ENCODE measurements around the gene GRID2.

GRID2 gene

DNA sequence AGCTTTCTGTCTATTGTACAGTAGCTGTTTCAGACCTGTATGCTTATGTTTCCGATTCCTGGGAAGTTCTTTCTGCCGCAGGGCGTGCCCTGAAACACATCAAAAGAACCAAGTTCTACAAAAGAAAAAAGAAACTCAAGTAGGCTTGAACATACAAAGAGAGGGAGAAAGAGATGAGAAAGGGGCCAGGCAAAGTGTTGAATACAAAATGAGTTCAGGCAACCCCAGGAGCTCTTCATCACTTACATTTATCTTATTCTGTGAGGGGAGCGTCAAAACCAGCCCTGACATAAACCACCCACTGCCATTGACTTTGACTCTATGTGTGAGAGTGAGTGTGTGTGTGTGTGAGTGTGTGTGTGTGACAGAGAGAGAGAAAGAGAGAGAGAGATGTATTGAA lies 1498.3 kb downstream of the GRID2 start:
- no peak for DNase-seq (ENCODE audit: low read depth, low spot score)

DNA sequence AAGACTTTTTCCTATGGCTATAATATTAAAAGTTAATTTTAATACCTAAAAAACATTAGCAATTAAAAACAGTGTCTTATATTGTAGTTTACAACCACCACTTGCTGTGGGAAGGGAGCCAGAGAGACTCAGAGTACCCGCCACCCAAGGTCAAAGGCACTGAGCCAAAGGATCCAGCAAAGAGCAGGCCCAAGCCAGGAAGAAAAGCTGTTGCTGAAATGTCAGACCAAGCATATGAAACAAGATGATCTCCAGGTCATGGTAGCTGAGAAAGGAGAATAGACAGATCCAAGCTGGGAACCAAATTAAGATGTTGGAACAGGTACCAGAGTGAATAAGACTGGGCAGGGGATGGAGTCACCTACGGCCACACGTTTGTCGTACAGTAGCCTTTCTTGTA lies 1506.0 kb downstream of the GRID2 start:
- no peak for DNase-seq (ENCODE audit: low read depth, low spot score)

DNA sequence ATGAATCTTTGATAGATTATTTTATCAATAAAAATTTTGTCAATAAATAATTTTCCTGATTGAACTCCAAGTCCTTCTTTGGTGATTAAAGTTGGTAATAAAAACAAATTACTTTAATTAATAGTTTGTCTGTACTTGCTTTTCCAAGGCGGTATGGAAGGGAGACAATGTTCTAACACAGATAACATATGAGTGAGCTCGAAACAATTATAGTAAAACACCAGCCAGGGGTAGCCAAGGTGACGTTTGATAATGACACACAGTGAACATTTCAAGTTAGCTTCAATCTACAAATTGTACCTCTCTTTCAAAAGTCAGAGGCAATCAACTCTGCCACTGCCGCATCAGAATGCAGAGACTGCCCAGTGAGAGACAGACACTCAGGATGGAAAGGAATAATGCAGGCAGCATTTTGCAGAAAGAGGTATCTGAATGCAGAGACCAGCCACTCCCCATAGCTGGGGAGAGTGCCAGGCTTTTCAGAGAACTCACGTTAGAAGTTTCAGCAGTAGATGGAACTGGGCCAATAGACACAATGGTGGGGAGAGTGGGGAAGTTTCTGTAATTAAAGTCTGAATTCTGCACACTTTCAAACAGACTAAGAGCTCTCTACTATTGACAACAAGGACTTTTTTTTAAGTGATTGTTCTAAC lies 1506.7 kb downstream of the GRID2 start:
- no peak for DNase-seq (ENCODE audit: low read depth, low spot score)

DNA sequence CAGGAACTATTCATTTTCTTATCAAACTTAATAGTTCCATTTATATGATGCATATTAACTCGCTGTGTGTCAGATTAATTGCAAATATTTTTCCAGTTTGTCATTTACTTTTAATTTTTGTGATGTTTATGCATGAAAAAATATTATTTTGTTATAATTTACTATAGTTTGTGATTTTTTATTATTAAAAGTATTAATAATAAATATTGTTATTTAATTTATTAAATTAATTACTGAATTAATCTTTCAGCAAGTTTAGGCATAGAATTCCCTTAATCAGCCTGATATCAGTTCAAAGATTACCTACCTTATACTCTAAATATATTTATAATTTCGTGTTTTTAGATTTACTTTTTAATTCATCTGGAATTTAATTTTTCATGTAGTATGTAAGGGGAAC lies 1509.3 kb downstream of the GRID2 start:
- DNase-seq (ENCODE audit: low read depth, low spot score), result no peak

DNA sequence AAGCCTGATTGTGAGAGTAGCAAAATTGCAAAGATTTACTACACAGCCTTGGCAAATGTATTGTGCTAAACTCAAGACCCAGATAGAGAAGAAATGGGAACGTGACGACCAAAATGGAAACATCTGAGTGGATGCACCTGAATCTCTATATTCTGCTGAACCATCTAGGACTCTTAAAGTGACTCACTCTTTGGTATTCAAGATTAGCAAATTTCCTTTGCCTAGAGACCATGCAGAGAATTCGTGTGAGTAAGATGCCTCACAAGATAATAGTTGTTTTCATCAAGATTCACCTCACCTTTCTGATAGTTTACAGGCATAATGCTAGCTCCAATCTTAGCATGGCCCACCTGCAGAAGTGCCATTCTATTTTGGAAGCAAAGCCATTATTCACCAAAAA lies 1510.4 kb downstream of the GRID2 start:
- DNase-seq (ENCODE audit: low read depth, low spot score), result no peak

DNA sequence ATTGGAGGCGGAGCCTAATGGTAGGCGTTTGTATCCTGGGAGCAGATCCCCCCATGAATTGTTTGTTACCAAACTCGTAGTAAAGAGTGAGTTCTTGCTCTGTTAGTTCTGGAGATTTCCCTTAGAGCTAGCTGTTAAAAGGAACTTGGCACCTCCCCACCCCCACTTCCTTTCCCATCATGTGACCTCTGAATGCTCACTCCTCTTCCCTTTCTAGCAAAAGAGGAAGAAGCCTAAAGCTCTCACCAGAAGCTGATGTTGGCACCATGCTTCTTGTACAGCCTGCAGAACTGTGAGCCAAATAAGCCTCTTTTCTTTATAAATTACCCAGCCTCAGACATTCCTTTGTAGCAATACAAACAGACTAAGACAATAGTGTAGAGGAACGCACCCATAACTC lies 1511.0 kb downstream of the GRID2 start:
- no peak for DNase-seq (ENCODE audit: low read depth, low spot score)
